HPDE6-E6E7 (cell line): Measurements from ENCODE around the gene TBCEL.
"Not testable (repeated sequence)": the region's sequence is repeated elsewhere in the genome, so short reads cannot be mapped to it uniquely, and the experiment has no call there.

Experiments used
- DNase-seq: peaks from one replicate; pipeline ENCODE4 v3.0.0; 2011; ENCODE audit warnings: missing footprints; ENCODE audit errors: extremely low spot score

TBCEL gene

DNA sequence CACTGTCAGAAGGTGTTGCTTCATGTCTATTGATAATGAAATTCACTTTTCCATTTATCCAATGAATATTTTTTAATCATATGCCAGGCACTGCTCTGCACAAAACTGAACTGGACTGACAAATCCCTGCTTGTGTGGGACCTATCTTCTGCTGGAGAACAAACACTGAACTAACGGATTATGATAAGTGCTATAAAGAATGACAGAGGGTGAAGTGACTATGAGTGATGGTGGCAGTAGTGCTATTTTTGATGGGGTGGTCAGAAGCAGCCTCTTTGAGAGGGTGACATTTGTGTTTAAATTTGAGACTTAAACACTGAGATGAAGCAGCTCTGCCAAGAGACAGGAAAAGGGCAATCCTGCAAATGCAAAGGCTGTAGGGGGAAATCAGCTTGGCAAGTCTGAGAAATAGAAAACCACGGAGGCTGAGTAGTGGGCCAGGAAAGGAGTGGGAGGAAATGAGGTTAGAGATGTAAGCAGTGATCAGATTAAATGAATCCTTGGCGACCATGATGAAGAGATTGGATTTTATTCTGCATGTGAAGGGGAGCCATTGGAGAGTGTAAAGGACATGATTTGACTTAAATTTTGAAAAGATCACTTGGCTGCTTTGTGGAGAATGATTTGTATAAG lies 6.0 kb downstream of the TBCEL start:
- DNase-seq, result no peak

DNA sequence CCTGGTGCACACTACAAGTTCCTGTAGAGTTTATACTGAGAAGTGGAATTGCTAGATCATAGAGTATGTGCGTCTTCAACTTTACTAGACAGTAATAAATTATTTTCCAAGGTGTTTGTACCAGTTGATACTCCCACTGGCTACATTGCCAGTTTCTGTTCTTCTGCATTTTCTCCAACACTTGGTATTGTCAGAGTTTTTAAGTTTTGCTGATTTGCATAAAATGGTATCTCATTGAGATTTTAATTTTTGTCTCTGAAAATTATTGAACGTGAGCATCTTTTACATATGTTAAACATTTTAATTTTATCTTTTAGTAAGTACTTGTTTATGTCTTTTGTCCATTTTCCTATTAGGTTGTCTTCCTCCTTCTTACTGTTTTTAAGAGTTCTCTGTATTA lies 7.3 kb downstream of the TBCEL start:
- no peak for DNase-seq

DNA sequence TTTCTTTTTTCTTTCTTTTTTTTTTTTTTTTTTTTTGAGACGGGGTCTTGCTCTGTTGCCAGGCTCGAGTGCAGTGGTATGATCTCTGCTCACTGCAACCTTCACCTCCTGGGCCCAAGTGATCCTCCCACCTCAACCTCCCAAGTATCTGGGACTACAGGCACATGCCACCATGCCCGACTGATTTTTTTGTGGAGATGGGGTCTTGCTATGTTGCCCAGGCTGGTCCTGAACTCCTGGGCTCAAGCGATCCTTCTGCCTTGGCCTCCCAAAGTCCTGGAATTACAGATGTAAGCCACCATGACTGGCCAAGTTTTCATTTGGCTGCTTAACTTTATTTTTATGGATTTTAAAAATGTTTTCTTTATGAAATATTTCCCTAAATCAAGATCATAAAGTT lies 7.7 kb downstream of the TBCEL start:
- not testable (repeated sequence) for DNase-seq

DNA sequence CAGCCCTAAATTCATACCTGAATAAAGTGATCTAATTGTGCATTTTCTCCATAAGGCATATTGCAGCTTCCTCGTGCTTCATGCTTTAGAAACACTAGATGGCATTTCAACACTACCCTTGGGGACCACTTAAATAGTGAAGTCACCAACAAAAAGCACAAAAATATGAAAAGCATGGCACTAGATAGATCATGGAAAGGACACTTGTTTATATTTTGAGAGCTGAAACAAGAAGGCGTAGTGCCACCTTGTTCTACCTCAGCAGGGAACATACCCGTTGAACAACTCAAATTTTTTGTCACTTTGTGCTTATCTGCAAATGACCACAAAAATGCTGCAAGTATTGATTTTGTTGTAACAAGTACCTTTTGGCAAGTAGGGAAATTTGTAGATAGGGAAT lies 8.6 kb downstream of the TBCEL start:
- DNase-seq, result no peak

DNA sequence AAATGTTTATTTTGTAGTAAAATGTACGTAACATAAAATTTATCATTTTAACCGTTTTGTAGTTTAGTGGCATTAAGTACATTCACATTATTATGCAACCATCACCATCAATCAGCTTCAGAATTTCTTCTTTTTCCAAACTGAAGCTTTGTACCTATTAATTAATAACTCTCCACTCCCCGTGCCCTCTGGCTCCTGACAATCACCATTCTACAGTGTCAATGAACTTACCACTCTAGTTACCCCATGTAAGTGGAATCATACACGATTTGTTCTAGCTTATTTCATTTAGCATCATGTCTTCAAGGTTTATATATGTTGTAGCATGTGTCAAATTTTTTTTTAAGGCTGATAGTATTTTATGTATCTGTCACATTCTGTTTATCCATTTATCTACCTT lies 9.7 kb downstream of the TBCEL start:
- DNase-seq, result no peak

DNA sequence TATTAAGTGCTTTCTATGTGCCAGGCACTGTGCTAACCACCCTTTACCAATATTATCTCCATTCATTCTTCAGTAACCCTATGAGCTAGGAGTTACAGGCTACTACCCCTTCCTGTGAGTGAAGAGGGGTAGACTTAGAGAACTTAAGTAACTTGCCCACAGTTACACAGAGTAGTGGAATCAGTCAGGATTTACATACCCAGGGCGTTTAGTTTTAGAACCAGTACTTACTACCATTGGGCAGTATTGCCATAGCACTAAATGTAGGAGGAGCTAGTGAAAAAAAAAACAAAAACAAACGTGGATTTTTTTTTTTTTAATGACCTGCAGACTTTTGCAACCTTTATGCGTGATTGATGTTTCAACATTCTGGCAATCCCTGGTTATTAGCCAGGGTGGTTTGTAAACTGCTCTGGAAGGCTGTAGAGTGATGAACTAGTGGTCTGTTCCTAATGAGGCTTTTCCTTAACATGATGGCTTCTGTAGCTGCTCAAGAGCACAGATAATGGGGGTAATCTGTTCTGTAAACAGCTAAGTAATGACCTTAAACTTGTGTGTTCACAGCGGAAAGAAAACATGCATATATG lies 11.4 kb downstream of the TBCEL start:
- DNase-seq, result no peak

DNA sequence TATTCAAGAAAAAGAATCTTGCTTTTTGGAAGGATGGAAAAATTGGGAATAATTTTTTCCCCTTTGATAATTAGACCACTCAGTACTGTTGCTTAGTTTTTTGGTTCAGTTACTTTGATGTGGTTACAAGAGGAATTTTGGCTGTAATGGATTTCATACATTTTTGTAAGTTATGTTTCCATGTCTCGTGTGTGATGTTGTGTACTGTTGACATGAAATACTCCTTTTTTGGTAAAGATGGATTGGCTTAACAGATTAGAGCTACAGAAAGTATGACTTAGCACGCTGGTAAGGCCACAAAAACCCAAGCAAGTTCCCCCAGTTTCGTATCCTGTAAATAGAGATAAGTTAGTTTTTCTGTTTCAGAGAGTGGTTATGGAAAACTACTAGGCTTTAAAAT lies 11.9 kb downstream of the TBCEL start:
- no peak for DNase-seq

DNA sequence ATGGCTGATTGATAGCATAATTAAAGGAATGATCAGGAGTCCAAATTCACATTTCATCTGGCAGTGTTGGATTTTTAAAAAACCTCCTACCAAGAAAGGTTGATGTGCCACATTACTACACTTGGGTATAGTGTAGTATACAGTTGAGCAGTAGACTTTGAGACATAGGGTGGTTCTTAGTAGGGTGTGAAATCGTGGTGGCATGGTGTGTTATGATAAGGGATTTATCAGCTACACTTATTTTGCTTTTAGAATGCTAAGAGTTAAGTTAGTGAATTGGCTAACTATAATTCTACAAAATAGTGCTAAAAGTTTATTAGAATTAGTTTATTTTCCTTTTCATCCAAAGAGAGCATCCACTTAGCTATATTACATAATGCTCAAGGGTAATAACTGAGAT lies 13.1 kb downstream of the TBCEL start:
- no peak for DNase-seq

DNA sequence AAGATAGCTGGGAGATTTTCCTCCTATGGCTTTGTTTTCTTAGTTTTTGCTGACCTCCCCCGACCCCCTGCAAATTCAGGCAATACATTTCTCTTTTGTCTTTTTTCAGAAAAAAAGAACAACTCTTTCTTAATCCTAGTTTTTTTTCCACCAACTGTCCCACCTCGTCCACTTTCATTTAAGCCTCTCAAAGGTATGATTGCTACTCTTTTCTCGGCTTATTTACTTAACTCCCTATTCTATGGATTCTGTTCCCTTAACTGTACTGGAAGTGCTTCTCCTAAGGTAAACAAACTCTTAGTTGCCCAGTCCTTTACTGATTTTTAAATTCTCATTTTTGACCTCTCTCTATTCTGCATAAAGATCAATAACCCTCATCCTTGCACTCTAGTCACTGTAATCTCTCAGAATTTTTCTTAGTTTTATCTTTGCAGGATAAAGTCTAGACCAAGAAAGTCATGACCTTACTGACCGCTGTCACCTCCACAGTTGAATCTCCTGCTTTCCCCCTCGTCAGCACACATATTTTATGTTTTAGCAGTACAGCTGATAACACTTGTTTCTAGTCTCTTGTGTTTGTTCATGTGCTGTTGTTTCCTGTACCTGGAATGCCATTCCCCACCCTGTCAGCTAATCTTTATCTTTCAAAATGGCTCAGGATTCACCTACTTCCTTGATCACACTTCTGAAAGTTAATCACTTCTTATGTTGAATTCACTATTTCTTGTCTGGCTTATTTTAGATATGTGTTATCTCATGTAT lies 14.9 kb downstream of the TBCEL start:
- no peak for DNase-seq

DNA sequence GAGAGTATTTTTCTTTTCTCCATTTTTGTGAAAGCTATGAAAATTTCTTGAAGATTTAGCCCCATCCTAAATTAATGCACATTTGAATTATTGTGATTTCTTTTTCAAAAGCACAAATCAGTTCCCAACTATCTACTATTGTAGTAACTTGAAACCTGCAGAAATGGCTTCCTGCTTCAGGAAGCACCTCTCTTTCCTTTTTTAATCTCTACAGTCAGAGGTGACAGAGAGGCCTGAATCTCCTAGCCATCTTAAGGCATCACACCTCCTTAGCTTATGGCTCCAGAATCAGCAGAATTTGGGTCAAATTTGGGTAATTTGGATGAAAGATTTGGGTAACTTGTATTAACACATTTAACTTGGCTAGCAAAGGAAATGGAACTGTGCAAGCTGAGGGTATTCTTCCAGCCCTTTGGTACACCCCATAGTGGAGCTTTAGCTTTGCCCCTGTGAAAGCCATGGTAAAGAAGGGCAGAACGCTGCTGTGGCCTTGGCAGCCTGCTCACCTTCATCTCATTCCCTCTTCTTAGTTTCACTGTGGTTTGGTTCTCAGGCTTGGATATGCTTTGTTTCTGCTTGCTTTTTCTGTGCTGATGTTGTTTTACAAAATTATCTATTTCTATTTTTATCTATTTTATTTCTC lies 16.2 kb downstream of the TBCEL start:
- DNase-seq, result no peak

DNA sequence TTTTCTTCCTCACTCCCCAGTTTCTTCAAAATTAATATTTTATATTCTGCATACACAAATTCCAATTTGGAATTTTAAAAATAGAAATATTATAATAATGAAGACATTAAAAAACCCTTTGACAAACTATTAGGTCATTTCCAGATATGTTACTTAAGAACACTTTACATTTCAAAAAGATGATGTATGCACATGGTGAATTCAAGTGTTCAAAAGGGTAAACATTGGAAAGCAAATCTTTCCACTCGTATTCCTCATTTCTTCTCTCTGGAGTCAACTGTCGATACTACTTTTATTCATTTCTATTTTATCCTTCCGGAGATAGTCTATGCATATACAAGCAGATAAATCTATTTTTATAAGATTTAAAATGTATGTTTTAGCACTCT lies 16.7 kb downstream of the TBCEL start:
- DNase-seq, result no peak

DNA sequence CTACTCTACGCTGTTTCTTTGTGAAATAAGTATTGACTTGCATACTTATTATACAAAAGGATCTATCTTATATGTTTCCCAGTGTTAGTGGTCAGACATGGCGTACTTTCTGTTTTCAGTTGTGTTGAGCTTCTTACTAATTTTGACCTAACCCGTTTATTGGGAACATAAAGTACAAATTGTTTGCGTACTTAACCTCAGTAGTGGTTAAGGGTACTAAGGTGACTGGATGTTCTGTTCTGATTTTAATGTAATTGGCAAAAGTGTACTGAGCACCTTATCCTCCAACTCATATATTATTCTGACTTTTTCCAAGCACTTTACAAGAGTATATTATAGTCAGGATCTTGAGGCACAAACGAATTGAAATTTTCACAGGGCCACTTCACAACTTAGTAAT lies 17.2 kb downstream of the TBCEL start:
- DNase-seq, result no peak

DNA sequence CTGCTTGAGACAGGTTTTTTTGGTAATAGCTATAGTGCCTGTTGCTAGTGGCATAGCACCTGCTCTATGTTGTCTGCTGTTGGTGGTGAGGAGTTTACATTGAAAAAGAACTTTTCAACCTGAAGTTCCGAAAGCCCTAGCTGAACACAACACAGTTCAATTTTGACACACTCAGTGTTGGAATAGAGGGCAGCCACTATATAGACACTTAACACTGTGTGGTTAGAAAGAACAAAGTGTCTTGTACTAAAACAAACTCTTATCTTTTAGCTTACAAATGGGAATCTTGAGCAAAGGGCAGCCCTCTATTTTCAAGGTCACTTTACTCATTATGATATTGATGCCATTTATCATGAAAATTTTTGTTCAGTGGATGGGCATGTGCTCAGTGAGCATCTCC lies 18.4 kb downstream of the TBCEL start:
- no peak for DNase-seq

DNA sequence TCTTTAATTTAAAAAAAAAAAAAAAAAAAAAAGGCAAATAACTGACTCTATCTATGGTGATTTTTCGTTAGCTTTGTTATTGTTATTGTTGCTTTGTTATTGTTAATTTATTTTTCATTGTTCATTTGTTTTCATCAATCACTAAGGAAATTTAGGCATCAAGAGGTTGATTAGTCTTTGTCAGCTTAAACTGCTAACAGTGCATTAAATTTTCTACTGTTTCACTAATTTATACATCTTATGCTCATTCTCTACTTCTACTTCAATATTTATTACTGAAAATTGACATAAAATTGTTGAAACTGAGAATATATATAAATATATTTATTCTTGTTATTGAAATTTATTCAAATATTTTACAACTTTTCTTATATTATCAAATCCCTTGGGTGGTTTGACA lies 24.0 kb downstream of the TBCEL start:
- DNase-seq, result no peak

DNA sequence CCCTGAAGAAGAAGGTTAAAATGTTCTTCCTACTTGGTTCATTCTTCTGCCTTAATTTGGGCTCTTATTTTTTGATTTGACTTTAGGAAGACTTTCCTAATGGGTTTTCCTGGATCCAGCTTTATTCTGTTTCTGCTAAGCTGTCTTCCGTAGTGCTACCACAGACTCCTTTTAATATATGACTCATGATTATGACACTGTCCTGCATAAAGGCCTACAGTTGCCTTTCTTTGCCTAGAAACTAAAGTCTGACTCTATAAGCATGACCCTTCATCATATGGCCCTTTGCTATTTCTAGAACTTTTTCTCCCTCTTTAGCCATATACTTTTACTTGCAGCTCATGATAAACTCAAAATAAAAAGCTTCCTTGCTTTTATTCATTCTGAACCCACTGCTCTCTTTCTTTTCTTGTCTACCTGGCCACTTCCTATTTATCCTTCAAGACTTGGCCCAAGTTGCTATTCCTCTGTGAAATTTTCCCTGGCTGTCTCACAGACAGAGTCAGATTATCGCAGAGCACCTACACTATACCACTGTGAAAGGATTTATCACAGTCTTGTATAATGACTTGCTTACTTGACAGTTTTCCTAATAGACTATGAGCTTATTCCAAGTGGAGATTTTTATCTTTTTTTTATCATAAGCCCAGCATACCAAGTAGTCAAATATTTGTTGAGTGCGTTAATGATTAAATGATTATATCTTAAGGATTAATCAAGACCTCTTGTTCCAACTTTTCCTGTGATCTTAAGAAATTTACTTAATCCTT lies 24.7 kb downstream of the TBCEL start:
- DNase-seq, result no peak

DNA sequence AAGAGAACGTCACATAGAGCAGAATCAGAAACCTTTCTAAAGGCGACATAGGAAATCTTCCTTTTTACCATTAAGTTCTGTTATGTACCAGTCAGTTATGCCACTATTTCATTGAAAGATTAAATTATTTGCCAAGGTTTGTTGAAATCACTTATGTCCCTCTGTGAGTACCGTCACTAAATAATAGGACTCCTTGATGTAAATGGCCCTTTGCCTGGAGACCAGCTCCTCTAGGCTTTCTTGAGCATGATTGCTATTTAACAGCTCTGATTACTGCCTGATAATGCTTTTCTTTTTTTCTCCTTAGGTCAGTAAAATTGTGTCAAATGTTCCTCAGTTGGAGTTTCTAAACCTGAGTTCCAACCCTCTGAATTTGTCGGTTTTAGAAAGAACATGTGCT lies 29.3 kb downstream of the TBCEL start:
- no peak for DNase-seq

DNA sequence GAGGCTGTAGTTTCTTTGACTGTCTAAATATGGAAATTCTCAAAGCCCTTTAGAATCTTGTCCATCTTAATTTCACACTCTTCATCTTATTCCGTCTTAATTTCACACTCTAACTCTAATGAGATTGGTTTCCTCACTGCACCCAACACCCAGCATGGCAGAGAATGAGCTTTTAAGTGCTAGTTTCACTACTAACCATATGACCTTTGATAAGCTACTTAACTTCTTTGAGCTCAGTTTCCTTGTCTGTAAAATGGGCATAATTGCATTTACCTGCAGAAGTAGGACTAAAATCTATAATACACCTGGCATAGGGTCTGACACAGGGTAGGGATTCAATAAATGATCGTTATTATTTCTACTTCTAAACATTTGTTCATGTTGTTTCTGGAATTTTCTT lies 30.4 kb downstream of the TBCEL start:
- no peak for DNase-seq

DNA sequence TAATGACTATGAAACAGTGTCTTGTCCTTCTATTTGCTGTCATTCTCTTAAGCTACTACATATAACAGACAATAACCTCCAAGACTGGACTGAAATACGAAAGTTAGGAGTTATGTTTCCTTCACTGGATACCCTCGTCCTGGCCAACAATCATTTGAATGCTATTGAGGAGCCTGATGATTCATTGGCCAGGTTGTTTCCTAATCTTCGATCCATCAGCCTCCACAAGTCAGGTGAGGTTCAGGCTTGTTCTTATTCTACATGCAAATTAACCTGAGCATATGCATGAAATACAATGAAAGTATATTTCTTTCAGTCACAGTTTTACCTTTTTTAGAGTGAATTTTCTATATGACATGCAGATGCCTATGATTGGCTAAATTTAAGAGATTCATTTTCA lies 31.2 kb downstream of the TBCEL start:
- no peak for DNase-seq

DNA sequence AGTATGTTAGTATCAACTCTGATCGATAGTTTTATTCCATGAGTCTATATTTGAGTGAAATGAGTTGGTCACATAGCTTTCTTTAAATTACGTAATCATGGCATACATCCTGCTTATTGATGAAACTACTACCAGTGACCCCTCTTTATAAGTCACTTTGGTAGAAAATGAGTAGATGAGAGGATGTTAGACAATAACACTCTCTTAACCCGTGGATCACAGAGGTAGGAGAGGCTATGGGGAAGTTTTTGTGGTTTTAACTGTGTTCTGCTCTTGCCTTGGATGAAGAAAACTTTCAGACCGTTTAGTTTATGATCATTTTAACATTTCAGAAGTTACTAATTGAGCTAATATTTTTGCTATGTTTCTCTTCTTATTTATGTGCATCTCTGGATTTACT lies 34.0 kb downstream of the TBCEL start:
- no peak for DNase-seq

DNA sequence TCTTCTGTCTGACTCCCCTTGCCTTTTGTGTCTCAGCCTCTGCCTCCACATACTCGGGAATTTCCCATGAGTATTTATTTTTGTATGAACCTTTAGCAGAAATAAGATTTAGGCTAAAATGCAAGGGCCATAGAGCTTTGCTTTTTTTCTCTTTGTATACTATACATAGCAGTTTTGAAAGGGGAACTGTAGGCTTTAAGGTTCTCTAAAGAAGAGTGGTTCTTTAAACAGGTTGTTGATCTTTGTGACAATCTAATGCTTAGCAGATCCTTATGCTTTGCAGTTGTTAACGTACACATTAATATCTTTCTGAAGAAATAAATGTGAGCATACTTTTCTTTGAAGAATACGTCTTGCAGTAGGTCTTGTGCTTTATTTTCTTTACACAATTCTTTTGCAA lies 35.0 kb downstream of the TBCEL start:
- DNase-seq, result no peak

DNA sequence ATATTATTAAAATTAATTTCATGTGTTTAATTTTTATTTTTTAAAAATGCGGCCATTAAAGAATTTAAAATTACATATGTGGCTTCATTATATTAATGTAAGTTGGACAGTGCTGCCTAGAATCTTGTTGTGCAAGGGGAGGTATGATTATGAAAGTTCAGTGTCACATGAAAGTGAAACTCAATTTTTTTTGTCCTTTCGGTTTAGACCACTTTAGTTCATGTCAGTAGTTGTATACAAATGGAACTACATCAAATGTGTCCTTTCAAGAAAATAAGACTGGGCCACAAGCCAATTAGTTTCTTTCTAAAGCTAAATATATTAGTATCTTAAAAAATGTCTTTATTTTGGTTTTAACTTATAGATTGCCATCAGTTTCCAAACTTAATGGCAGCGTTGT lies 35.7 kb downstream of the TBCEL start:
- DNase-seq, result no peak

DNA sequence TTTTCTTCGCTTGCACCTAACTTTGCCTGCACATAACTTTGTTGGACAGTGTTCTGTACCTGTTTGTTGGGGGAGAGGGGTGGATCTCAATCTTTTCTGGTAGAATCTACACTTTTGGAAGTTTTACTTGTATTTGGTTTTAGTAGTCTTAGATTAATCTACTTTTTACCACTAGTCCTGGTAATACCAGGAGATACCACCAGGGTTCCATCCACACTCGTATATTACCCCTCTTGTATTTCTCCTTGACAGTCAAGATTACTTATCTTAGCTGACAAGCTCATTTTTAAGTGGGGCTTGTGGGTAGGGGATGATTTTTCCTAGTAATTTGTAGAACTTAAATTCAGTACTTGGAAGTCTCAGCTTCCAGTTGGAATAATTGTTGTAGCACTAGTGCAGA lies 39.8 kb downstream of the TBCEL start:
- no peak for DNase-seq
